NCI-H2196 treated with DMSO at 0.1 percent for 48 hours (cell line): ENCODE data around the gene DNAJB13.

Experiments used
- DNase-seq: peaks from one replicate; lab custom pipeline; 2025; ENCODE audit not compliant: unreplicated experiment; lab: John Stamatoyannopoulos, UW

Gene DNAJB13

DNA sequence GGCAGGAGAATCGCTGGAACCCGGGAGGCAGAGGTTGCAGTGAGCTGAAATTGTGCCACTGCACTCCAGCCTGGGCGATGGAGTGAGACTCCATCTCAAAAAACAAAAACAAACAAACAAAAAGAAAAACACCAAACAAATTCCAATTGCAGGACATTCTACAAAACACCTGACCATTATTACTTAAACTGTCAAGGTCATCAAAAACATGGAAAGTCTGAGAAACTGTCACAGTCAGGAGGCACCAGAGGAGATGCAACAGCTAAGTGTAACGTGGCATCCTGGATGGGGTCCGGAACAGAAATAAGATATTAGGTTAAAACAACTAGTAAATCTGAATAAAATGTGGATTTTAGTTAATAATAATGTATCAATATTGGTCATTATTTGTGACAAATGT is 914 bp upstream of the DNAJB13 start:
- DNase-seq = no peak

- DNase-seq = peak; percentile 58
Measured at GRCh38 chr11:73951797-73952196, 971 bp downstream of the DNAJB13 start.

DNA sequence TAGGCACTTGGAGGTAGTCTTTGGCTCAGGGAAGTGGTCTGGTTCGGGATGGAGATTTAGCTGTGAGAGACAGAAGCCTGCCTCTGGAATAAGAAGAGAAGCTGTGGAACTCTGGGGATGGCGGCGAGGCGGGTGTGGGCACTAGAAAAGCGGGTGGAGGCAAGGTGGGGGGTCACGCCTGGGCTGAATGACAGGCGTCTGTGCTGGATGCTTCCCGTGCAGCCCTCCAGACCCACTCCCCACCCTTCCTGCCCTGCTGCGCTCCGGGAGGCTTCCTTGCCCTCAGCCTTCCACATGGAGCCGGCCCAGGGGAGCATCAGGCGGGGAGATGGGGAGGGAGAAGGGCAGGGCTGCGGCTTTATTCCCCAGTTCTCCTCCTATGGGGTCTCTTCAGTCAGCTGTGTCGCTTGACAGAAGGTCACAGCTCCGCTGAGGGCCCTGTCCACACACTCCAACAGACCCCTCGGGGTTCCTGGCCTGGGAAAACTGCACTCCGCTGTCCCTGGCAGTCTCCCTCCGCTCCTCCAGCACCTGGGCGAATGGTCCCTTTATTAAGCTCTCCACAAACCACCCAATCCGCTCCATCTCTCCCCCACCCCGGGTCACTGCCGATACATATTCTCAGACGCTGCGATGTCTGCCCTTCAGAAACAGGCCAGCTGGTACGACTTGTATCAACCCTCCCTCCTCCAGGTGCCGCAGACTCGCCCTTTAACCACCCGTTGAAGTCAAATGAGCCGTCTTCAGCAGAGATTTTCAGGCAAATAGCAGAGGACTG is 6.2 kb downstream of the DNAJB13 start:
- no peak for DNase-seq

DNA sequence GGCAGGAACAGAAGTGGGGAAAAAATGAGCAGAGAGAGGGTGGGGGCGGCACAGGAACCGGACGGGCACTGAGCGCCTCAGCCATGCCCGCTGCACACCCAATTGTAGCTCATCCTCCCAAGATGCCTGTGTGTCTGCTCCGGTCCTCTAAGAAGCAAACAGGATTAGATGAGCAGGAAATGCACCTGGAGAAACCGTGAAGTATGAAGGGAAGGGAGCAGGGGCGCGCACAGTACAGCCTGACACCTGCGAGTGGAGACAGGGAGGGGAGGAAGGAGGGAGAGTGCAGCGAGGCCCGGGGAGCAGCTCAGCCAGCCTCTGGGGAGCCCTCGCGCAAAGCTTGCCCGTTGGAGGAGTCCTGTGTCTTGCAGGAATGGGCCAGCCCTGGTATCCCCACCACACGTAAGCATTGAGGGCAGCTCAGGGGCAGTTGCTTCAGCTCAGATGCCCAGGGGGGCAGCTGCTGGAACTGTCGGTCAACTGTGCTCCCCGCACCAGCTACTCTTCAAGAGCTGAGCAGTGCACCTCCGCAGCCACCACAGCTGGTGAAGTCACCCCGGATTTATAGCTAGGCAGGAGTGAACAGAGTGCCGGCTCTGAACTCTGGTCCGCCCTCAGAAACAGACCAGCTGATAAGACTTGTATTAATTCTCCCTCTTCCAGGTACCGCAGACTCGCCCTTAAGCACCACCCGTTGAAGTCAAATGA is 7.0 kb downstream of the DNAJB13 start:
- no peak for DNase-seq

DNA sequence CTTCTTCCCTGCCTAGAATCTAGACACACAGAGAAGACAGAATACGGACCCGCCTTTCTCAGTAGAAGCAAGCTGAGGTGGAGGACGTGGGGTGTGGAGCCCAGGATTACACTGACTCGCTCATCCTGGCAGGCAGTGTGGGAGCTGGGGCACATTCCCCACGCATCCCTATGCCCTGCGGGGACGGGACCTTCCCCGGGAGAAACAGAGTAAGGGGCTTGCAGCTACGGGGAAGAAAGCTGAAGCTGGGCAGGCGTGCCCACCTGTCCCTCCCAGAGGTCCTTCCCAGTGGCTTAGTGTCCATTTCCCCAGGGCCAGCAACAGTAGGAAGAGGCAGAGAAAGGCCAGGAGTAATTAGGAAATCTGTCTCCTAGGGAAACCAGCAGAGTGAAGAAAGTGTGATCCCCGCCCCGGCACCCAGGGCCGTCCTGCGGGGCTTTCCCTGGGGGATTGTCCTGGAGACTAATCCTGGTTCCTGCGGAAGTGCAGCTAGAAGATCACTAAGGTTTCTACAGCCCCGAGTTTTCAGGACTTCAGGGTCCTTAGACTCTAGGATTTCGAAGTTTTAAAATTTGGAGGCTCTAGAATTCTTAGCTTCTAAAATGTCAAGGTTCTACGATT is 7.8 kb downstream of the DNAJB13 start:
- no peak for DNase-seq

GRCh38 chr11:73961321-73961720 is 10.5 kb downstream of the DNAJB13 start:
- DNase-seq = no peak

DNA sequence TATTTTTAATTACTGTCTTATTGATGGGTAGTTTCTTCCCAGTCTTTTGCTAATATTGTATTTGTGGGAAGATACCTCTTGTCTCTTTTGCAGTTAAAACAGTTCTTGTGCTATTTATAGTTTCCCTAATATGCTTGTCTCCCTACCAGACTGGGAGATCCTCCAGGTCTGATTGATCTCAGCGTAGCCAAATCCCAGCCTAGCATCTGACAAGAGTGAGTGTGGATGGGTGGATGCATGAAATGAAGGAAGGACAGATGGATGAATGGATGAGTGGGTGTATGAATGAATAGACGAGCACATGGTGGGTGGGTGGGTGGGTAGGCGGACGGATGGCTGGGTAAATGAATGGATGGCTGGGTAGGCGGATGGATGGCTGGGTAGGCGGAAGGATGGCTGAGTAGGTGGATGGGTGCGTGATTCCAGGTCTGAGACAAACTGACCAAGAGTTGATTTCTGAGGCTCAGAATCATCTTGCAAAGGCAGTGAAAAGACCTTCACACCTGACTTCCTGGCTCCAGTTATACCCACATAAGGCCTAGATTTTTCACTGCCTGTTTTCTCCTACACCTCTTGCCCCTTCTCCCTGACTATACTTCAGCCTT is 11.4 kb downstream of the DNAJB13 start:
- DNase-seq = no peak

- no peak for DNase-seq
Measured at GRCh38 chr11:73963861-73964260, 13.0 kb downstream of the DNAJB13 start.

DNA sequence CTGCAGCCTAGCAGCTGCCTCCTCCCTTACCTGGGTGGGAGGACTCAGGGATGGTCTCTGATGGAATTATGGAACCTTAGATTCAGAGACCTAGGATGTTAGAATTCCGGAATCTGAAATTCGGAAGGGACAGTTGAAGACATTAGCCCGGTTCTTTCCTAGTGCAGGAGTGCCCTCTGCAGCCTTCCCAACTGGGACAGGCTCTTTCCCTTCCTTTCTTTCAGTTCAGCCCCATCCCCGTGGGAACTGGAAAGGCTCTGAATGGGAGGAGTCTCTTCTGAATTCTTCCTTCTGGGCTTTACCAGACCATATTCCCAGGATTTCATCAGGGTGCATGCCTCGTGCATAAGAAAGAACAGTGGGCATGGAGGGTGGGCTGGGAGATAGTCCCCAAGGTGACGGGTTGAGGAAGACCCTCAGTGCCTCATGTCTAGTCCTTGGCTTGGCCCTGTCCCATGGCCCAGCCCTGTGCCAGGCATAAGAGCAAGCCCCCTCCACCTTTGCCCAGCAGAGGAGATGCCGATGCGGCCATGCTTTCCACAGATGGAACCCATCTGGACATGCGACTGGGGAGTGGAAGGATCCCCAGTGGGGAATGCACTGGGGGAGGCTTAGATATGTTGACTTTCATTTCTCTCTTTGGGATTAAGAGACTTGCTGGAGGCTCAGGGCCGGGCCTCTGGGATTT is 14.4 kb downstream of the DNAJB13 start:
- DNase-seq = no peak

DNA sequence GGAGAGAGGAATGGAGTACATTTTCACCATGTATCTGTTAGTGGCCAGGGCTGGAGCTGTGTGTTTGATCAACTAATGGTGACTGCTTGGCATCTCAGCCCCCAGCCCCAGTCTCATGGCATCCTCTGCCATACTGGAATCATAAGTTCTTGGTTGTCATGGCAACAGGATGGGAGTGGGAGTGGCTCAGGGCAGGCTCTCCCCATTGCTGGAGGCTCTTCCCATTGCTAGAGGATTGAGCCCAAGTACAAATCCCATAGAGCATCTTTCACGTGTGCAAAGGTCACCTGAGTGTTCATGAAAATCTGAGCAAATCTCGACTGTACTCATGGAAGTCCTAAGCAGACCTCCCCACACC is 14.9 kb downstream of the DNAJB13 start:
- DNase-seq = no peak

GRCh38 chr11:73968356-73968966 is 17.6 kb downstream of the DNAJB13 start:
- no peak for DNase-seq

DNA sequence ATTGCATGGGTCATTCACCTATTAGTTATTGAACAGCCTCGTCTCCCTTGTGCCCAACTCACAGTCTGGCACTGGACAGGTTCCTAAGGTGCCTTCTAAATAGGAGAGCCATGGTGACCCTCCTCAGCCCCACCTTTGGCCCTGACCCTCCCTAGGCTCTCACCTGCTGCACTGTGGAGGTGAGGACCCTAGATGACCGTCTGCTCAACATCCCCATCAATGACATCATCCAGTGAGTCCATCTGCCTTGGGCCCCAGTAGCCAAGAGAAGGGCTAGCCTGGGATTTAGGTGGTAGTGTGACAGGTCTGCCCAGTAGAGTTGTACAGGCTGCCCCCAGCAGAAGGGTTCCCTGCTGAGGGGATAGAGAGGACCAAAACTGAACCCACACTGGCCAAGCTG is 18.3 kb downstream of the DNAJB13 start:
- DNase-seq = no peak

DNA sequence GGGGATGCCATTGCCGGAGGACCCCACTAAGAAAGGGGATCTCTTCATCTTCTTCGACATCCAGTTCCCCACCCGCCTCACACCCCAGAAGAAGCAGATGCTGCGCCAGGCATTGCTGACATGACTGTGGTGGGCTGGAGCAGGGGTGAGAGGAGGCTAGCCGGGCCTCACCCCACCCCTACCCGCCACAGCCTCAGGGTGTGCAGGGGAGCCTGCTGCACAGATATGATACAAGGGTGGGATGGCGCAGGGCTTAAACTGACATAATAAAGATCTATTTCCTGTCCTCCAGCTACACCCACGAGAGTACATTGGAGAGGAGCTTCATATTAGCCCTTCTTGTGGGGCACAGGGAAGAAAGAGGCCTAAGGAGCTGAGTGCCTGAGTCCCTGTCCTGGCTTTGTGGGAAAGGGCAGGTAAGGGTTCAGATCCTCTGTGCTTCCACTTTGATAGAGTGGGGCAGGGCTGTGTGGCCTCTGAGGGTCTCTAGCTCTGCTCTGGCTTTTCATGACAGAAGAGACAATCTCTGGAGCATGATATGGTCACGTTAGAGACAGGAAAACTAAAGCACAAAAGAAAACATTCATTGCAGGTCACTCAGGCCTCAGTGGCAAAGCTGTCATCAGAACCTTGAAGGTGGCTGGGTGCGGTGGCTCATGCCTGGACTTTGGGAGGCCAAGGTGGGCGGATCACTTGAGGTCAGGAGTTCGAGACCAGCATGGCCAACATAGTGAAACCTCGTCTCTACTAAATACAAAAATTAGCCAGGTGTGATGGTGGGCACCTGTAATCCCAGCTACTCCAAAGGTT is 19.4 kb downstream of the DNAJB13 start:
- DNase-seq = no peak

DNA sequence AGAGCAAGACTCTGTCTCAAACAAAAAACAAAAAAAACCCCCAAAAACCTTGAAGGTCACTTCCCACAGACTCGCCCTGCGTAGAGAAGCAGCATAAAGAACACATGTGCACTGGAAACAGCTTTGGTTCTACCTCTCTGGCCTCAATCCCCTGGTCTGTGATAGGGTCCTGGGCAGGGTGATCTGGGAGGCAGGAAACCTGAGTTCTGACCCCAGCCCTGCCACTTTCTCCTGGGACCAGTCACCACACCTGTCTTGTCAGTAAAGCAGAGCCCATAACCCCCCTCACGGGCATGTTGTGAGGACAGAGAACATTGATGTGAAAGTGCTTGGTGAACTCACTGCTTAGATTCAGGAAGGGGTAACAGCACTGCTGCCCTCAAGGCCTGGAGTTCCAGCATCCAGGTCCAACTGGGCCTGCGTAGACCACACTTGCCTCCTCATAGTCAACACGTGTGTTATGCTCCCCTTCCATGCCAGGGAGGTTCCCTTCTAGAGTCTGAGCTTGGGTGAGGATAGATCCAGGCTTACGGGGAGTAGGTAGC is 20.4 kb downstream of the DNAJB13 start:
- no peak for DNase-seq

DNA sequence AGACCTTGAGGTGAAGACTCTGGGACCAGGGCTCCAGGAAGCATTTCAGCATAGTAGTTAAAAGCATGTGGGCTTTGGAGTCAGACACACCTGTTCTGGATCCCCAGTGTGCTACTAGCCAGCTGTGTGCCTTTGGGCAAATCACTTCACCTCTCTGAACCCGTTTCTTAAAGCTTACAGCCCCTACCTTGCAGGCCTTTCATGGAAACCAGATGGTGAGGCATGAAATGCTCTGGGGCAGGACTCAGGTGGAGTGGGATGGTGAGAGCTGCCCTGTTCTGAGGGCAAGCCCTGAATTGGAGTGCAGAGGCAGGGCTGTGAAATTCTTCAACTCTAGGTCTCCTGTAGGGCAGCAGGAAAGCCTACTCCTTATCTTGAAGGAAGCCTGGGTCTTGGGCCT is 21.4 kb downstream of the DNAJB13 start:
- no peak for DNase-seq

DNA sequence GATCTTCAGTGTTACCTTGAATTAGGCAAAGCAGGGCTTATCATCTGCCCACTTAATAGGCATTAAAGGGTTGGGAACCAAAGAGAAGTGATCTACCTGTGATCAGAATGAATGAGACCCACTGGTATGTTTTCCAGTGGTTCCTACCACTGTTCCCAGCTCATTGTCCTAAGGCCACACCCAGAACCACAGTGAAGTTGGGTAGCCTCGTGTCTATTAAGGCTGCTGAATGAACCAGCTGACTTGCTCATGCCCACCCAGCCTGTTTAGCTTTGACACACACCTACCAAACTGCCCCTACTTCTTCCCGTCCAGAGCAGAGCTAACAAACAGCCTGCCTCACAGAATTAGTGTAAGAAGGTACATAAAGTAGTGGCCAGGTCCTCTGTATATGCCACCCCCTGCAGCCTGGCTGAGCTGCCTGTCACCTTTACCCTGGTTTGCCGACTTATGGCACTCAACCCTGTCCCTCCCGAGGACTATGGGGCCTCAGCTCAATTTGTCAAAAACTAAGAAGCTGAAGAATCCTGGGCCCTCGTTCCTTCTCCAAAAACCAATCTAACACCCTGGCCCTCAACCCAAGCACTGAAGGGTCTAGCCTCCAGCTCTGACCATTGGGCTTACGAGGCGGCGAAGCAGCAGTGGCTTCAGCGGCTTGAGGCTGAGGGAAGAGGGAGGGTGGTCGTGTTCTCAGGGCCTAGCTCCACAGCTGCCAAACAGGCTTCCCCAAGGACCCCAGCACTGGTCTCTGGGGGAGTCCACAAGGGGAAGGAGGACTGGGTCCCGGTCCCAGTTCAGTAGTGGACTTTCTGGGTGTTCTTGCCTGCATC is 22.0 kb downstream of the DNAJB13 start:
- DNase-seq = no peak

- DNase-seq = no peak
Measured at GRCh38 chr11:73974604-73975478, 24.0 kb downstream of the DNAJB13 start.

GRCh38 chr11:73975479-73975757 is 24.6 kb downstream of the DNAJB13 start:
- DNase-seq = no peak
